ENCODE results near the gene SPDYE2.
"Not testable (repeated sequence)": the region's sequence is repeated elsewhere in the genome, so short reads cannot be mapped to it uniquely, and the experiment has no call there.

SPDYE2 gene

GRCh38 chr7:102604431-102605145, 53.6 kb downstream of the SPDYE2 start:
- DNase-seq (ENCODE audit: low spot score) = not testable (repeated sequence)

GRCh38 chr7:102606848-102607247, 55.8 kb downstream of the SPDYE2 start:
- not testable (repeated sequence) for DNase-seq (ENCODE audit: low spot score)

GRCh38 chr7:102609734-102610133, 58.7 kb downstream of the SPDYE2 start:
- not testable (repeated sequence) for DNase-seq (ENCODE audit: low spot score)

- not testable (repeated sequence) for DNase-seq (ENCODE audit: low spot score)
Measured at GRCh38 chr7:102610441-102610840, 59.4 kb downstream of the SPDYE2 start.

- DNase-seq (ENCODE audit: low spot score) = not testable (repeated sequence)
Measured at GRCh38 chr7:102611013-102611674, 60.1 kb downstream of the SPDYE2 start.

GRCh38 chr7:102611675-102612325, 60.8 kb downstream of the SPDYE2 start:
- DNase-seq (ENCODE audit: low spot score) = not testable (repeated sequence)

Data from hematopoietic multipotent progenitor cell treated with erythropoietin and hydrocortisone succinate and interleukin-3 and kit ligand, for 17 days (in vitro differentiated cells).